Dedifferentiated amniotic fluid mesenchymal stem cell (primary cell): ENCODE measurements around the gene PTAR1.
"Not testable (repeated sequence)": the region's sequence is repeated elsewhere in the genome, so short reads cannot be mapped to it uniquely, and the experiment has no call there.

ENCODE experiments used
- DNase-seq: peaks from one replicate; pipeline ENCODE4 v3.0.0-alpha.2; 2016; ENCODE audit errors: extremely low spot score

PTAR1 gene

GRCh38 chr9:69759421-69760277 lies at the start of gene PTAR1:
Gene PTAR1 (minus strand): TSS chr9:69760011. CDS start chr9:69759938, 73 bp downstream.
- DNase-seq, result peak; percentile 76

GRCh38 chr9:69809304-69809863 lies 49.6 kb upstream of the PTAR1 start:
- DNase-seq, result no peak

- no peak for DNase-seq
These were observed 46.8 kb upstream of the PTAR1 start for GRCh38 chr9:69806627-69807026.

GRCh38 chr9:69805962-69806515 lies 46.2 kb upstream of the PTAR1 start:
- DNase-seq, result no peak

- no peak for DNase-seq
These were observed 42.2 kb upstream of the PTAR1 start for GRCh38 chr9:69801989-69802388.

GRCh38 chr9:69800027-69800426 lies 40.2 kb upstream of the PTAR1 start:
- not testable (repeated sequence) for DNase-seq

- not testable (repeated sequence) for DNase-seq
These were observed 39.7 kb upstream of the PTAR1 start for GRCh38 chr9:69799521-69799920.

GRCh38 chr9:69798744-69799143 lies 38.9 kb upstream of the PTAR1 start:
- no peak for DNase-seq

GRCh38 chr9:69797675-69798074 lies 37.9 kb upstream of the PTAR1 start:
- no peak for DNase-seq

GRCh38 chr9:69794356-69794755 lies 34.5 kb upstream of the PTAR1 start:
- no peak for DNase-seq

GRCh38 chr9:69785757-69786156 lies 25.9 kb upstream of the PTAR1 start:
- DNase-seq, result no peak

- DNase-seq, result no peak
These were observed 13.4 kb upstream of the PTAR1 start for GRCh38 chr9:69773258-69773657.

GRCh38 chr9:69771775-69772418 lies 12.1 kb upstream of the PTAR1 start:
- peak; percentile 29 for DNase-seq

GRCh38 chr9:69768716-69769115 lies 8.9 kb upstream of the PTAR1 start:
- no peak for DNase-seq

- no peak for DNase-seq
These were observed 8.3 kb upstream of the PTAR1 start for GRCh38 chr9:69768101-69768500.

- DNase-seq, result not testable (repeated sequence)
These were observed 4.1 kb upstream of the PTAR1 start for GRCh38 chr9:69763862-69764261.

GRCh38 chr9:69762527-69762926 lies 2.7 kb upstream of the PTAR1 start:
- DNase-seq, result peak; percentile 29

GRCh38 chr9:69760278-69760610 lies 433 bp upstream of the PTAR1 start:
- no peak for DNase-seq

GRCh38 chr9:69759021-69759420 lies 790 bp downstream of the PTAR1 start:
- no peak for DNase-seq

- DNase-seq, result peak; percentile 19
These were observed 1.7 kb downstream of the PTAR1 start for GRCh38 chr9:69757996-69758675.

GRCh38 chr9:69755205-69755604 lies 4.6 kb downstream of the PTAR1 start:
- no peak for DNase-seq

- no peak for DNase-seq
These were observed 6.0 kb downstream of the PTAR1 start for GRCh38 chr9:69753830-69754229.
